Neural cell (in vitro differentiated cells): ENCODE results near the gene GLMN. TPM values are rescaled to one million over a fixed set of nuclear protein-coding genes. Genes with fewer than 3 reads are reported as not detected.

Experiments used
- H2AFZ ChIP-seq: fragments of 200-600, 300-800 bp; sonication (generic), shearing (Covaris generic); 2 replicates; pipeline ENCODE4 v1.6.0; 2014; ENCODE audit warnings: low read depth, mild to moderate bottlenecking, antibody characterized with exemption, low read length, moderate library complexity
- H3F3A ChIP-seq: fragments of 200-600 bp; shearing (Covaris generic); 2 replicates; pipeline ENCODE4 v1.6.1; 2016; ENCODE audit warnings: mild to moderate bottlenecking, moderate library complexity, mixed read lengths, antibody characterized with exemption, low read length; ENCODE audit not compliant: insufficient read depth, poor library complexity, severe bottlenecking
- H3K27ac ChIP-seq: fragments of 200-600, 300-800 bp; sonication (generic), shearing (Covaris generic); 2 replicates; pipeline ENCODE4 v1.5.1; 2014; ENCODE audit warnings: mild to moderate bottlenecking, low read length, moderate library complexity
- H3K27me3 ChIP-seq: fragments of 300-800, 200-600 bp; sonication (generic), shearing (Covaris generic); 2 replicates; pipeline ENCODE4 v1.6.0; 2014; ENCODE audit warnings: mild to moderate bottlenecking, low read depth, low read length, moderate library complexity; ENCODE audit not compliant: insufficient read depth
- H3K36me3 ChIP-seq: fragments of 300-800, 200-600 bp; sonication (generic), shearing (Covaris generic); 2 replicates; pipeline ENCODE4 v1.5.1; 2014; ENCODE audit warnings: mild to moderate bottlenecking, antibody characterized with exemption, low read length, moderate library complexity; ENCODE audit not compliant: insufficient read depth
- H3K4me2 ChIP-seq: fragments of 300-800, 200-600 bp; sonication (generic), shearing (Covaris generic); 2 replicates; pipeline ENCODE4 v1.6.0; 2014; ENCODE audit warnings: mild to moderate bottlenecking, low read length
- H3K4me3 ChIP-seq: fragments of 300-800, 200-600 bp; sonication (generic), shearing (Covaris generic); 2 replicates; pipeline ENCODE4 v1.5.1; 2014; ENCODE audit warnings: mild to moderate bottlenecking, low read length, moderate library complexity
- H3K79me2 ChIP-seq: fragments of 200-600 bp; shearing (Covaris generic); replicated peaks from 2 replicates; pipeline ENCODE4 v1.6.0; 2014; ENCODE audit warnings: mild to moderate bottlenecking, low read length, moderate library complexity; ENCODE audit not compliant: insufficient read depth
- H3K9ac ChIP-seq: fragments of 300-800, 200-600 bp; sonication (generic), shearing (Covaris generic); 2 replicates; pipeline ENCODE4 v1.6.1; 2016; ENCODE audit warnings: mild to moderate bottlenecking, low read length, mixed read lengths
- H3K9me2 ChIP-seq: fragments of 200-600 bp; shearing (Covaris generic); 2 replicates; pipeline ENCODE4 v1.6.1; 2016; ENCODE audit warnings: mild to moderate bottlenecking, low read length, mixed read lengths; ENCODE audit not compliant: insufficient read depth
- H3K9me3 ChIP-seq: fragments of 200-600, 300-800 bp; sonication (generic), shearing (Covaris generic); 2 replicates; pipeline ENCODE4 v1.6.1; 2016; ENCODE audit warnings: mild to moderate bottlenecking, mixed run types, low read length, moderate library complexity, mixed read lengths
- H4K20me1 ChIP-seq: fragments of 200-600 bp; shearing (Covaris generic); 2 replicates; pipeline ENCODE4 v1.6.1; 2016; ENCODE audit warnings: mild to moderate bottlenecking, mixed run types; ENCODE audit not compliant: insufficient read depth
- EP300 ChIP-seq: fragments of 450-650 bp; conservative IDR thresholded peaks from 2 replicates; pipeline ENCODE4 v1.6.1; 2014; ENCODE audit warnings: antibody characterized with exemption, mild to moderate bottlenecking, moderate library complexity; ENCODE audit not compliant: poor library complexity, severe bottlenecking
- EZH2 ChIP-seq: fragments of 200-600, 300-800 bp; shearing (Covaris generic), sonication (generic); IDR thresholded peaks from 2 replicates; pipeline ENCODE4 v1.6.1; 2014; ENCODE audit warnings: antibody characterized with exemption, low read length, borderline replicate concordance, mild to moderate bottlenecking; ENCODE audit not compliant: insufficient read depth, poor library complexity, severe bottlenecking
- MXI1 ChIP-seq: fragments of 450-650 bp; conservative IDR thresholded peaks from 2 replicates; pipeline ENCODE4 v1.6.1; 2014; ENCODE audit warnings: antibody characterized with exemption, mild to moderate bottlenecking; ENCODE audit not compliant: poor library complexity, severe bottlenecking
- POLR2AphosphoS5 ChIP-seq: IDR thresholded peaks from 2 replicates; pipeline ENCODE4 v1.6.1; 2012
- RAD21 ChIP-seq: fragments of 450-650 bp; conservative IDR thresholded peaks from 2 replicates; pipeline ENCODE4 v1.6.1; 2014; ENCODE audit warnings: antibody characterized with exemption, mild to moderate bottlenecking, moderate library complexity
- SMC3 ChIP-seq: fragments of 450-650 bp; conservative IDR thresholded peaks from 2 replicates; pipeline ENCODE4 v1.6.1; 2014; ENCODE audit warnings: antibody characterized with exemption, mild to moderate bottlenecking, moderate library complexity; ENCODE audit not compliant: poor library complexity
- TAF1 ChIP-seq: IDR thresholded peaks from 2 replicates; pipeline ENCODE4 v1.6.1; 2012; ENCODE audit warnings: low read depth
- polyA plus RNA-seq: library from polyadenylated mRNA; depleted of rRNA; stranded (reverse); fragments of >200 nt; gene quantifications from 2 replicates; pipeline ENCODE4 v1.2.3, GENCODE V29; 2014
- TF ChIP-seq, protein P1 (sequence below): fragments of 450-650 bp; IDR thresholded peaks from 2 replicates; pipeline ENCODE4 v1.5.1; 2014; ENCODE audit warnings: antibody characterized with exemption, mild to moderate bottlenecking, moderate library complexity; ENCODE audit not compliant: poor library complexity, severe bottlenecking
- TF ChIP-seq, protein P2 (sequence below): IDR thresholded peaks from 2 replicates; pipeline ENCODE4 v1.6.1; 2012; ENCODE audit warnings: borderline replicate concordance

Gene GLMN
- polyA plus RNA-seq, 1 donor from 2014 or later = 40.2 TPM

- Histone ChIP-seq H3K27me3 (no peaks in the 10 kb centered on the region), H4K20me1 (no peaks in the 10 kb centered on the region), H3K9me3 (no peaks in the 10 kb centered on the region), H3F3A (no peaks in the 10 kb centered on the region), H3K36me3 (no peaks in the 10 kb centered on the region), H3K4me2 (no peak overlapping the region), H2AFZ (no peak overlapping the region), H3K27ac (no peak overlapping the region), H3K79me2 (no peaks in the 10 kb centered on the region), H3K9me2 (no peaks in the 10 kb centered on the region), H3K9ac (no peak overlapping the region), H3K4me3 (no peak overlapping the region)
- TF ChIP-seq RAD21 = no peak
- no peak for TF ChIP-seq POLR2AphosphoS5
- TF ChIP-seq MXI1 = no peak
- TF ChIP-seq SMC3 = no peak
- no peak for TF ChIP-seq EP300
- TF ChIP-seq EZH2 = no peak
- TF ChIP-seq TAF1 = no peak
- TF ChIP-seq, protein P1, sequence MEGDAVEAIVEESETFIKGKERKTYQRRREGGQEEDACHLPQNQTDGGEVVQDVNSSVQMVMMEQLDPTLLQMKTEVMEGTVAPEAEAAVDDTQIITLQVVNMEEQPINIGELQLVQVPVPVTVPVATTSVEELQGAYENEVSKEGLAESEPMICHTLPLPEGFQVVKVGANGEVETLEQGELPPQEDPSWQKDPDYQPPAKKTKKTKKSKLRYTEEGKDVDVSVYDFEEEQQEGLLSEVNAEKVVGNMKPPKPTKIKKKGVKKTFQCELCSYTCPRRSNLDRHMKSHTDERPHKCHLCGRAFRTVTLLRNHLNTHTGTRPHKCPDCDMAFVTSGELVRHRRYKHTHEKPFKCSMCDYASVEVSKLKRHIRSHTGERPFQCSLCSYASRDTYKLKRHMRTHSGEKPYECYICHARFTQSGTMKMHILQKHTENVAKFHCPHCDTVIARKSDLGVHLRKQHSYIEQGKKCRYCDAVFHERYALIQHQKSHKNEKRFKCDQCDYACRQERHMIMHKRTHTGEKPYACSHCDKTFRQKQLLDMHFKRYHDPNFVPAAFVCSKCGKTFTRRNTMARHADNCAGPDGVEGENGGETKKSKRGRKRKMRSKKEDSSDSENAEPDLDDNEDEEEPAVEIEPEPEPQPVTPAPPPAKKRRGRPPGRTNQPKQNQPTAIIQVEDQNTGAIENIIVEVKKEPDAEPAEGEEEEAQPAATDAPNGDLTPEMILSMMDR = no peak
- TF ChIP-seq, protein P2, sequence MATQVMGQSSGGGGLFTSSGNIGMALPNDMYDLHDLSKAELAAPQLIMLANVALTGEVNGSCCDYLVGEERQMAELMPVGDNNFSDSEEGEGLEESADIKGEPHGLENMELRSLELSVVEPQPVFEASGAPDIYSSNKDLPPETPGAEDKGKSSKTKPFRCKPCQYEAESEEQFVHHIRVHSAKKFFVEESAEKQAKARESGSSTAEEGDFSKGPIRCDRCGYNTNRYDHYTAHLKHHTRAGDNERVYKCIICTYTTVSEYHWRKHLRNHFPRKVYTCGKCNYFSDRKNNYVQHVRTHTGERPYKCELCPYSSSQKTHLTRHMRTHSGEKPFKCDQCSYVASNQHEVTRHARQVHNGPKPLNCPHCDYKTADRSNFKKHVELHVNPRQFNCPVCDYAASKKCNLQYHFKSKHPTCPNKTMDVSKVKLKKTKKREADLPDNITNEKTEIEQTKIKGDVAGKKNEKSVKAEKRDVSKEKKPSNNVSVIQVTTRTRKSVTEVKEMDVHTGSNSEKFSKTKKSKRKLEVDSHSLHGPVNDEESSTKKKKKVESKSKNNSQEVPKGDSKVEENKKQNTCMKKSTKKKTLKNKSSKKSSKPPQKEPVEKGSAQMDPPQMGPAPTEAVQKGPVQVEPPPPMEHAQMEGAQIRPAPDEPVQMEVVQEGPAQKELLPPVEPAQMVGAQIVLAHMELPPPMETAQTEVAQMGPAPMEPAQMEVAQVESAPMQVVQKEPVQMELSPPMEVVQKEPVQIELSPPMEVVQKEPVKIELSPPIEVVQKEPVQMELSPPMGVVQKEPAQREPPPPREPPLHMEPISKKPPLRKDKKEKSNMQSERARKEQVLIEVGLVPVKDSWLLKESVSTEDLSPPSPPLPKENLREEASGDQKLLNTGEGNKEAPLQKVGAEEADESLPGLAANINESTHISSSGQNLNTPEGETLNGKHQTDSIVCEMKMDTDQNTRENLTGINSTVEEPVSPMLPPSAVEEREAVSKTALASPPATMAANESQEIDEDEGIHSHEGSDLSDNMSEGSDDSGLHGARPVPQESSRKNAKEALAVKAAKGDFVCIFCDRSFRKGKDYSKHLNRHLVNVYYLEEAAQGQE = no peak
Observed at GRCh38 chr1:92244376-92244775, 54.4 kb downstream of the GLMN start.

DNA sequence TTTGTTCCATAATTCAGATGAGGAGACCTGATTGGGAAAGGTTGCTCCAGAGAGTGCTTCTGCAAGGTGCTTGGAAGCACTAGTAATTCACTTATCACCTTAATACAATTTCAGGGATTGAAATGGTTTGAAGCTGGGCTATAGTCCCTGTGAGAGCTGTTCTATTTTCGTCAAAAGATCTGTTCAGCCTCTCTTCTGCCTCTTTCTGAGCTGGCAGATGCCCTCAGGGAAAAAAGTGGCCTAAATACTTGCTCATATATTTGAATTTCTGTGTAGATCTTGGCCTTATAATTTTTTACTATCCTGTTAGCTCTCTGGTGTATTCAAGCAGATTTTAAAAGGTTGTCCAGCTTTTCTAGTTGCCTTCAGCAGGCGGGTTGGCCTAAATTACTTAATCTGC, 58.8 kb downstream of the GLMN start:
- Histone ChIP-seq H4K20me1 (no peaks in the 10 kb centered on the region), H3K4me2 (no peak overlapping the region), H2AFZ (no peak overlapping the region), H3K36me3 (no peaks in the 10 kb centered on the region), H3K27me3 (no peaks in the 10 kb centered on the region), H3F3A (no peaks in the 10 kb centered on the region), H3K27ac (no peak overlapping the region), H3K9ac (no peak overlapping the region), H3K9me3 (no peaks in the 10 kb centered on the region), H3K9me2 (no peaks in the 10 kb centered on the region), H3K4me3 (no peak overlapping the region), H3K79me2 (no peaks in the 10 kb centered on the region)
- no peak for TF ChIP-seq SMC3
- no peak for TF ChIP-seq TAF1
- no peak for TF ChIP-seq POLR2AphosphoS5
- no peak for TF ChIP-seq EP300
- TF ChIP-seq, protein P1 = no peak
- no peak for TF ChIP-seq RAD21
- TF ChIP-seq EZH2 = no peak
- no peak for TF ChIP-seq MXI1
